ENCODE results near the gene CEP126. TPM values are rescaled to one million over a fixed set of nuclear protein-coding genes. Genes with fewer than 3 reads are reported as not detected.
A peak's percentile ranks its signal among the peaks of the same experiment; 100 is the strongest.

Gene CEP126
- total RNA-seq, 1 donor: 3.6 TPM

GRCh38 chr11:102006835-102007566 lies 92.2 kb downstream of the CEP126 start:
- peaks cover 15% of the 10 kb centered on the region for H3K4me1 ChIP-seq (ENCODE audit: insufficient read depth, low read length)
- no peak overlapping the region for H3K4me3 ChIP-seq (ENCODE audit: insufficient read depth, low read length)
- H3K36me3 ChIP-seq (ENCODE audit: insufficient read depth, low read length): no peaks in the 10 kb centered on the region
- H4K20me1 ChIP-seq (ENCODE audit: insufficient read depth, low read length): no peaks in the 10 kb centered on the region
- H3K27me3 ChIP-seq (ENCODE audit: insufficient read depth, low read length): no peaks in the 10 kb centered on the region
- TF ChIP-seq CTCF (IDR thresholded peaks at IDR 0.05; ENCODE audit: extremely low read depth, low read depth, low read length): no peak
- H3K9me3 ChIP-seq (ENCODE audit: low read depth, low read length): no peaks in the 10 kb centered on the region
- no peak for DNase-seq (ENCODE audit: insufficient read length, low spot score, missing footprints)
- H3K4me2 ChIP-seq (ENCODE audit: insufficient read depth, low read length): no peak overlapping the region
- no peak overlapping the region for H2AFZ ChIP-seq (ENCODE audit: low read length)
- no peaks in the 10 kb centered on the region for H3K79me2 ChIP-seq (ENCODE audit: insufficient read depth, low read length)
- no peak overlapping the region for H3K27ac ChIP-seq (ENCODE audit: low read depth, low read length)

GRCh38 chr11:102007567-102008437 lies 93.0 kb downstream of the CEP126 start:
- Histone ChIP-seq H3K4me1 (ENCODE audit: insufficient read depth, low read length) (peaks cover 15% of the 10 kb centered on the region), H3K9me3 (ENCODE audit: low read depth, low read length) (no peaks in the 10 kb centered on the region), H3K4me3 (ENCODE audit: insufficient read depth, low read length) (no peak overlapping the region), H3K79me2 (ENCODE audit: insufficient read depth, low read length) (no peaks in the 10 kb centered on the region), H3K27me3 (ENCODE audit: insufficient read depth, low read length) (no peaks in the 10 kb centered on the region), H4K20me1 (ENCODE audit: insufficient read depth, low read length) (no peaks in the 10 kb centered on the region), H3K36me3 (ENCODE audit: insufficient read depth, low read length) (no peaks in the 10 kb centered on the region), H2AFZ (ENCODE audit: low read length) (peak overlapping the region; percentile 30), H3K4me2 (ENCODE audit: insufficient read depth, low read length) (no peak overlapping the region), H3K27ac (ENCODE audit: low read depth, low read length) (no peak overlapping the region)
- DNase-seq (ENCODE audit: insufficient read length, low spot score, missing footprints): no peak
- TF ChIP-seq CTCF (IDR thresholded peaks at IDR 0.05; ENCODE audit: extremely low read depth, low read depth, low read length): peak; percentile 58

- Histone ChIP-seq H3K36me3 (ENCODE audit: insufficient read depth, low read length) (no peaks in the 10 kb centered on the region), H3K79me2 (ENCODE audit: insufficient read depth, low read length) (no peaks in the 10 kb centered on the region), H2AFZ (ENCODE audit: low read length) (peak overlapping the region; percentile 15), H3K27me3 (ENCODE audit: insufficient read depth, low read length) (no peaks in the 10 kb centered on the region), H4K20me1 (ENCODE audit: insufficient read depth, low read length) (no peaks in the 10 kb centered on the region), H3K4me1 (ENCODE audit: insufficient read depth, low read length) (peaks cover 15% of the 10 kb centered on the region), H3K27ac (ENCODE audit: low read depth, low read length) (peak overlapping the region; percentile 31), H3K9me3 (ENCODE audit: low read depth, low read length) (no peaks in the 10 kb centered on the region), H3K4me2 (ENCODE audit: insufficient read depth, low read length) (peak overlapping the region; percentile 68), H3K4me3 (ENCODE audit: insufficient read depth, low read length) (peak overlapping the region; percentile 31)
- peak; percentile 94 for DNase-seq (ENCODE audit: insufficient read length, low spot score, missing footprints)
- TF ChIP-seq CTCF (IDR thresholded peaks at IDR 0.05; ENCODE audit: extremely low read depth, low read depth, low read length): no peak
These were observed 96.1 kb downstream of the CEP126 start for GRCh38 chr11:102010776-102011494.

All from osteoblast (primary cell).